Sigmoid colon (tissue), 7 donors: ENCODE data around the gene LGR6. TPM values are rescaled to one million over a fixed set of nuclear protein-coding genes. Genes with fewer than 3 reads are reported as not detected.

Source experiments
- DNase-seq: peaks from one replicate; pipeline ENCODE4 v3.0.0-alpha.2; 2019
- H3K27ac ChIP-seq, 4 donors: fragments of 200-600 bp; sonication (generic); one replicate each; pipeline ENCODE4 v1.5.1; 2016 to 2019; ENCODE audit warnings: mild to moderate bottlenecking in 1 of 4
- H3K27me3 ChIP-seq, 3 donors: fragments of 200-600 bp; sonication (generic); one replicate each; pipeline ENCODE4 v1.5.1; 2019; ENCODE audit warnings: mild to moderate bottlenecking in 1 of 3
- H3K36me3 ChIP-seq, 4 donors: fragments of 200-600 bp; sonication (generic); one replicate each; pipeline ENCODE4 v1.5.1; 2016 to 2019
- H3K4me1 ChIP-seq, 4 donors: fragments of 200-600 bp; sonication (generic); one replicate each; pipeline ENCODE4 v1.5.1; 2017 to 2019
- H3K4me3 ChIP-seq, 4 donors: fragments of 200-600 bp; sonication (generic); one replicate each; pipeline ENCODE4 v1.5.1; 2017 to 2019; ENCODE audit warnings: mild to moderate bottlenecking in 2 of 4, moderate library complexity in 1 of 4
- H3K9me3 ChIP-seq, 4 donors: fragments of 200-600 bp in 3 of 4; sonication (generic) in 3 of 4; one replicate each; pipeline versions ENCODE4 v1.5.1 to v1.6.1; 2013 to 2019
- CTCF ChIP-seq, 4 experiments: fragments of 450-650 bp in 3 of 4; fragments of 200-600 bp in 1 of 4; IDR thresholded peaks; one replicate each; pipeline ENCODE4 v1.5.1; 2016 to 2019; ENCODE audit warnings: antibody characterized with exemption in 4 of 4, mild to moderate bottlenecking in 3 of 4, moderate library complexity in 2 of 4
- EP300 ChIP-seq, 4 donors: sonication (generic); formaldehyde crosslinking; IDR thresholded peaks; one replicate each; pipeline ENCODE4 v1.6.1; 2017; ENCODE audit warnings: antibody characterized with exemption in 4 of 4
- POLR2A ChIP-seq, 2 donors: fragments of 450-650 bp; IDR thresholded peaks; one replicate each; pipeline ENCODE4 v1.6.1; 2016; ENCODE audit warnings: antibody characterized with exemption in 2 of 2, mild to moderate bottlenecking in 2 of 2, moderate library complexity in 2 of 2
- POLR2AphosphoS5 ChIP-seq, 4 donors: sonication (generic); formaldehyde crosslinking; IDR thresholded peaks; one replicate each; pipeline ENCODE4 v1.6.1; 2017; ENCODE audit warnings: antibody characterized with exemption in 4 of 4
- WGBS, 2 donors: extraction: QIAGEN DNeasy Blood & Tissue Kit; methylation state at CpG; one replicate each; pipeline ENCODE4 v1.1.7; 2013; 5-methylcytosine and 5-hydroxymethylcytosine counted together
- intact Hi-C: fragments of 100-400 bp; cut with DNase I; formaldehyde crosslinking; loops from one replicate; pipeline ENCODE4 v1.15.1; 2023
- polyA plus RNA-seq, 3 donors: library from polyadenylated mRNA; stranded (reverse); fragments of 200-250 nt; gene quantifications; one replicate each; pipeline ENCODE4 v1.2.3, GENCODE V29; 2013
- total RNA-seq, 4 donors: library from RNA; depleted of rRNA; stranded (reverse); fragments of >200 nt; gene quantifications; one replicate each; pipeline ENCODE4 v1.1.0, GENCODE V29; 2016
- donor health status: healthy with polysubstance abuse.
- donor health status: Bipolar disorder and iron deficiency.
- donor health status: healthy.

Gene LGR6
- total and polyA plus RNA-seq, 7 donors, result 0.14 to 1.0 (median 0.28) TPM; not detected in 4

DNA sequence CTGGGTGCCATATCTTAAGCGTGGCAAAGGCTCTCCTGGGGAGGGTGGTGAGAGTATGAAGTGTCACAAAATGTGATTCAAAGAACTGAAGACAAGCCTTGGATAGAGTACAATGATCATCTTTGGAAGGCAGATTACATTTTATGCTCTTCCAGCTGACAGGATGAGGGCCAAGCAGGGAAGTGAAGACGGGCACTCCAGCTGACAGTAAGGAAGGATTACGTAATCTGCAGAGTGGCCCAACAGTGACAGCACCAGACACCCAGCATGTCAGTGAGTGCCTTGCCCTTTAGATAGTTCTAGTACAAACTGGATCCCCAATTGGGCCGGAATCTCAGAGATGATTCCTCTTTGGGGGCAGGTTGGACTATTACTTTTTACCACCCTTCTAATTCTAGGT is 95.4 kb downstream of the LGR6 start:
- H3K27ac ChIP-seq, result no peak overlapping the region
- peaks cover 0 to 9% (median 0%) of the 10 kb centered on the region in 4 donors for H3K4me1 ChIP-seq
- TF ChIP-seq EP300 (IDR thresholded peaks at IDR 0.05) (no peak), POLR2AphosphoS5 (IDR thresholded peaks at IDR 0.05) (no peak), CTCF (IDR thresholded peaks at IDR 0.05) (no peak), POLR2A (IDR thresholded peaks at IDR 0.05) (no peak)
- no peaks in the 10 kb centered on the region for H3K36me3 ChIP-seq
- no peaks in the 10 kb centered on the region for H3K9me3 ChIP-seq
- intact Hi-C loops, result no loop called here
- H3K27me3 ChIP-seq, result no peaks in the 10 kb centered on the region
- WGBS, 2 donors, result 83 to 88% methylated on average over 4 of the region's 4 CpGs
- no peak for DNase-seq
- no peak overlapping the region for H3K4me3 ChIP-seq

DNA sequence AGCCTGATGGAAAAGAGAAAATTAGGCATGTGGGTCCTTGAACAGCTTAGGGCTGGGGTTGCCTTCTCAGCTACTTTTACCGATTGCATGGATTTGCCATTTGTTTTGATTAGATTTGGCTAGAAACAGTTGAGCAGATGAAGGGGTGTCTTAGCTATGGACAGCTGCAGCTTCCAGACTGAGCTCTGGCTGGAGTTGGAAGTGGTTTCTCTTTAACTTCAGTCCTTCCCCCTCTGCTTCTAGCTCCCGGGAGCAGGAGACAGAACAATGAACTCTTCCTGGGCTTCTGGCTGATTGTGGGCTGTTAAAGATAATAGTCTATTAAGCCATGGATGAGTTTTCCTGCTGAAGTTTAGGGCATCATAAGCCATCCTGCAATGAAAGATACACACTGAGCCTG is 97.4 kb downstream of the LGR6 start:
- intact Hi-C loops, result no loop called here
- DNase-seq, result no peak
- no peak overlapping the region for H3K27ac ChIP-seq
- TF ChIP-seq CTCF (IDR thresholded peaks at IDR 0.05), result no peak
- TF ChIP-seq POLR2A (IDR thresholded peaks at IDR 0.05), result no peak
- no peak for TF ChIP-seq EP300 (IDR thresholded peaks at IDR 0.05)
- no peak for TF ChIP-seq POLR2AphosphoS5 (IDR thresholded peaks at IDR 0.05)
- H3K4me3 ChIP-seq, result no peak overlapping the region
- H3K9me3 ChIP-seq, result no peaks in the 10 kb centered on the region
- no peaks in the 10 kb centered on the region for H3K27me3 ChIP-seq
- H3K4me1 ChIP-seq, result peaks cover 0 to 8% (median 0%) of the 10 kb centered on the region in 4 donors
- H3K36me3 ChIP-seq, result no peaks in the 10 kb centered on the region
- WGBS, 2 donors, result 68 to 76% methylated on average over 2 of the region's 2 CpGs

- Histone ChIP-seq H3K36me3 (no peaks in the 10 kb centered on the region), H3K27ac (no peak overlapping the region), H3K4me1 (no peaks in the 10 kb centered on the region), H3K4me3 (no peak overlapping the region), H3K27me3 (peaks cover 0 to 6% (median 0%) of the 10 kb centered on the region in 3 donors), H3K9me3 (no peaks in the 10 kb centered on the region)
- WGBS, 2 donors, result 93% methylated on average over 5 of the region's 5 CpGs
- intact Hi-C loops, result no loop called here
- TF ChIP-seq EP300 (IDR thresholded peaks at IDR 0.05), result no peak
- TF ChIP-seq CTCF (IDR thresholded peaks at IDR 0.05), result no peak
- no peak for TF ChIP-seq POLR2AphosphoS5 (IDR thresholded peaks at IDR 0.05)
- DNase-seq, result no peak
These were observed 98.5 kb downstream of the LGR6 start for GRCh38 chr1:202291961-202292712.

GRCh38 chr1:202292773-202293172 is 99.2 kb downstream of the LGR6 start:
- Histone ChIP-seq H3K27me3 (peaks cover 0 to 6% (median 0%) of the 10 kb centered on the region in 3 donors), H3K36me3 (no peaks in the 10 kb centered on the region), H3K4me3 (no peak overlapping the region), H3K4me1 (no peaks in the 10 kb centered on the region), H3K9me3 (no peaks in the 10 kb centered on the region), H3K27ac (no peak overlapping the region)
- no peak for DNase-seq
- intact Hi-C loops, result no loop called here
- TF ChIP-seq POLR2AphosphoS5 (IDR thresholded peaks at IDR 0.05), result no peak
- TF ChIP-seq CTCF (IDR thresholded peaks at IDR 0.05), result no peak
- no peak for TF ChIP-seq POLR2A (IDR thresholded peaks at IDR 0.05)
- TF ChIP-seq EP300 (IDR thresholded peaks at IDR 0.05), result no peak
- WGBS, 2 donors, result 94 to 96% methylated on average over 1 of the region's 1 CpG

GRCh38 chr1:202293569-202293968 is 100.0 kb downstream of the LGR6 start:
- H3K27ac ChIP-seq, result no peak overlapping the region
- intact Hi-C loops, result no loop called here
- TF ChIP-seq CTCF (IDR thresholded peaks at IDR 0.05) (no peak), POLR2A (IDR thresholded peaks at IDR 0.05) (no peak), EP300 (IDR thresholded peaks at IDR 0.05) (no peak), POLR2AphosphoS5 (IDR thresholded peaks at IDR 0.05) (no peak)
- peaks cover 0 to 6% (median 0%) of the 10 kb centered on the region in 3 donors for H3K27me3 ChIP-seq
- H3K4me1 ChIP-seq, result no peaks in the 10 kb centered on the region
- H3K36me3 ChIP-seq, result no peaks in the 10 kb centered on the region
- H3K9me3 ChIP-seq, result no peaks in the 10 kb centered on the region
- no peak overlapping the region for H3K4me3 ChIP-seq
- DNase-seq, result no peak
- WGBS, 2 donors, result 43 to 69% methylated on average over 4 of the region's 4 CpGs
